ENCODE measurements around the gene TEX44.
A peak's percentile ranks its signal among the peaks of the same experiment; 100 is the strongest.

TEX44 gene

GRCh38 chr2:231611273-231612108 lies 18.8 kb downstream of the TEX44 start:
- peak in 1 of 2 experiments; percentile 70 for DNase-seq

- no peak for DNase-seq
These were observed 19.4 kb downstream of the TEX44 start for GRCh38 chr2:231612109-231612455.

GRCh38 chr2:231612456-231613330 lies 20.0 kb downstream of the TEX44 start:
- DNase-seq = peak; percentile 27 to 75

GRCh38 chr2:231613331-231613662 lies 20.6 kb downstream of the TEX44 start:
- DNase-seq = no peak

- peak; percentile 47 to 88 for DNase-seq
These were observed 21.2 kb downstream of the TEX44 start for GRCh38 chr2:231613663-231614558.

- peak in 1 of 2 experiments; percentile 47 for DNase-seq
These were observed 21.9 kb downstream of the TEX44 start for GRCh38 chr2:231614559-231615057.

GRCh38 chr2:231615058-231615671 lies 22.5 kb downstream of the TEX44 start:
- no peak for DNase-seq

GRCh38 chr2:231616296-231616695 lies 23.6 kb downstream of the TEX44 start:
- no peak for DNase-seq

- no peak for DNase-seq
These were observed 24.6 kb downstream of the TEX44 start for GRCh38 chr2:231617059-231617926.

GRCh38 chr2:231621051-231621879 lies 28.6 kb downstream of the TEX44 start:
- no peak for DNase-seq

GRCh38 chr2:231622963-231623362 lies 30.3 kb downstream of the TEX44 start:
- DNase-seq = no peak

- DNase-seq = no peak
These were observed 33.8 kb downstream of the TEX44 start for GRCh38 chr2:231626449-231626848.

GRCh38 chr2:231627384-231628120 lies 34.9 kb downstream of the TEX44 start:
- no peak for DNase-seq

GRCh38 chr2:231632559-231633142 lies 40.0 kb downstream of the TEX44 start:
- DNase-seq = no peak

- DNase-seq = no peak
These were observed 40.7 kb downstream of the TEX44 start for GRCh38 chr2:231633241-231633976.

GRCh38 chr2:231634412-231634811 lies 41.7 kb downstream of the TEX44 start:
- no peak for DNase-seq

- peak in 1 of 2 experiments; percentile 33 for DNase-seq
These were observed 42.5 kb downstream of the TEX44 start for GRCh38 chr2:231634951-231635875.
